Measurements from ENCODE around the gene DDN. TPM values are rescaled to one million over a fixed set of nuclear protein-coding genes. Genes with fewer than 3 reads are reported as not detected.

Gene DDN
- total RNA-seq, 1 experiment from 2014 or later: 3.5 TPM

DNA sequence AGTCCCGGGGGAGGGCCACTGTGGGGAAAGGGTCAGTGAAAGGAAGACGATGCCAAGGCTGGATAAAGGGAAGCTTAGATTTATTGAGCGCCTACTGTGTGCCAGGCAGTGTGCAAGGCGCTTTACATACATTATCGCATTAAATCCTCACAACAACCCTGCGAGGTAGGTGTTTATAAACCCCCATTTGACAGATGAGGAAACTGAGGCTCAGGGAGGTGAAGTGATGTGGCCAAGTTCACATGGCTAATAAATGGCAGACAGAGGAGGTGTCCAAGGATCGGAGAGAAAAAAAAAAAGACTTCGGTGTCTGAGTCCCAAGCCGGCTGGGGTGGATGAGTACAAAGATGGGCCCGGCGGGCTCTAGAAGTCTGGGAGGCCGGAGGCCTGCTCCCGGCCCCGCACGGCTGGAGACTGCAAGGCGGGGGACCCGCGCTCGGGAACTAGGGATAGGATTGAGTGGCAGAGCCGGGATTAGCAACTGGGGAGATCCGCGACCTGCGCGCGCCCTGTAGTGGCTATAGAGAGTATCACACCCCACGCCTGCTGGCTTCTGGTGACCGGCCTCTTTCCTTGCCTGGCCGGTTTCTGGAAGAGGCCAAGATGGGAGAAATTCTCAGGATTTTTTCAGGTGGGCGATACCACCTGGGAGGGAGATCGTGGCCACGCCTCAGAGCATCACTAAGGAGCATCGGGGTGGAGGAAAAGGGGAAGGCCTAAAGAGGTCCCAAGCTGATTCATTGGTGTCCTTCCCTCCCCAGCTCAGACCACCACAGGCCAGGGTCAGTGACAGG is 3.9 kb downstream of the DDN start:
- Histone ChIP-seq H3K27me3 (ENCODE audit: low read length) (no peaks in the 10 kb centered on the region), H3K79me2 (ENCODE audit: low read length) (no peaks in the 10 kb centered on the region), H3K4me2 (ENCODE audit: low read length) (peak overlapping the region; percentile 85), H3K27ac (ENCODE audit: low read length) (no peak overlapping the region), H3K4me1 (ENCODE audit: insufficient read depth, low read length) (peaks cover 20% of the 10 kb centered on the region), H3F3A (ENCODE audit: low read length, unreplicated experiment) (no peaks in the 10 kb centered on the region), H4K20me1 (ENCODE audit: low read length) (no peaks in the 10 kb centered on the region), H3K9me3 (ENCODE audit: low read length) (no peaks in the 10 kb centered on the region), H2AFZ (ENCODE audit: low read length) (peak overlapping the region; percentile 81), H3K9ac (ENCODE audit: low read length) (no peak overlapping the region), H3K36me3 (ENCODE audit: low read depth, low read length) (no peaks in the 10 kb centered on the region), H3K9me2 (replicated peaks; ENCODE audit: low read length) (no peaks in the 10 kb centered on the region), H3K4me3 (ENCODE audit: low read length) (peak overlapping the region; percentile 54; the same call in 1 of the 2 replicates)
- BruUV-seq (replicated peaks): no TSS peak
- ATAC-seq: peak; percentile 54
- intact Hi-C loops (cut with micrococcal nuclease): loop anchor here (1.0 to 5.0 kb wide), 2 partner anchors 30 to 63 kb away; no protein-coding TSS in a partner anchor
- POLR2A ChIA-PET (ENCODE audit: unreplicated experiment): no interaction called here
- CTCF ChIA-PET: interaction anchor here (0.6 kb wide), 1 partner anchor 15 kb away, joined by 4 read pairs; no protein-coding TSS in a partner anchor
- TF ChIP-seq CTCF (conservative IDR thresholded peaks at IDR 0.05; ENCODE audit: low read depth, low read length) (peak; percentile 78), EZH2phosphoT487 (IDR thresholded peaks at IDR 0.05; ENCODE audit: borderline replicate concordance, low read length) (no peak)
- peak; percentile 87 for DNase-seq

DNA sequence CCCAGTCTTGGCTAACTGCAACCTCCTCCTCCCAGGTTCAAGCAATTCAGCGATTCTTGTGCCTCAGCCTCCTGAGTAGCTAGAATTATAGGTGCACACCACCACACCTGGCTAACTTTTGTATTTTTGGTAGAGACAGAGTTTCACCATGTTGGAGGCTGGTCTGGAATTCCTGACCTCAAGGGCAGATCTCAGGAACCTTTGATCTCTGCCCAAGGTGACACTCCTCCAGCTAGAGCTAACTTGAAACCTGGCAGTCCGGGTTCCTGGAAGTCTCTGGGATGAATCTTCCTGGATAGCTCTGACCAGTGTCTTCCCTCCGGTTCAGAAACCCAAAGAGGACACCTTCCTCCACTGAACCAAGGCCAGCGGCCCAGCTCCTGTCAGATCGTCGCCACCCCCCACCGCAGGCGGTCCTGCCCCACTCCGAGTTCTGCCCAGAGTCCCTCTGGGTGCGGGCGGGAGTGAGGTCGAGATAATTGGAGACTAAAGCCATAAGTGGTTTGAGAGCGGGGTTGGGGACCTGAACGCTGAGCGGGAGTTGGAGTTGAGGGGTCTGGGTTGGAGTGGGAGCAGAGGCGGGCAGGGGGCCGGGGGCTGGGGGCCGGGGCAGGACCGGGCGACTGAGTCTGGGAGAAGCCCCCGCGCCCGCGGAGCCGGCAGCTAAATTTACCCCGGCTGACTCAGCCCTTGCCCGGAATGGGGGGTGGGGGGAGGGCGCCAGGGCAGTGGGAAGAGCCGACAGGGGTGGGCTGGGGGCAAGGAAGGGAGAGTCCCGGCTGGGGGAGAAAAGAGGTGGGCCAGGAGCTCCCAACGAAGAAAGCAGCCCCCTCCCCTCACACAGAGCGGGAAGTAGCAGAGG is 4.7 kb downstream of the DDN start:
- POLR2A ChIA-PET (ENCODE audit: unreplicated experiment): no interaction called here
- Histone ChIP-seq H3K4me3 (ENCODE audit: low read length) (no peak overlapping the region), H3K79me2 (ENCODE audit: low read length) (no peaks in the 10 kb centered on the region), H3K4me2 (ENCODE audit: low read length) (no peak overlapping the region), H2AFZ (ENCODE audit: low read length) (no peak overlapping the region), H3K9me2 (replicated peaks; ENCODE audit: low read length) (no peaks in the 10 kb centered on the region), H3K4me1 (ENCODE audit: insufficient read depth, low read length) (peaks cover 11% of the 10 kb centered on the region), H3K9ac (ENCODE audit: low read length) (no peak overlapping the region), H3K9me3 (ENCODE audit: low read length) (no peaks in the 10 kb centered on the region), H3K27me3 (ENCODE audit: low read length) (no peaks in the 10 kb centered on the region), H4K20me1 (ENCODE audit: low read length) (no peaks in the 10 kb centered on the region), H3K27ac (ENCODE audit: low read length) (no peak overlapping the region), H3F3A (ENCODE audit: low read length, unreplicated experiment) (no peaks in the 10 kb centered on the region), H3K36me3 (ENCODE audit: low read depth, low read length) (no peaks in the 10 kb centered on the region)
- intact Hi-C loops (cut with micrococcal nuclease): loop anchor here (1.0 to 5.0 kb wide), 2 partner anchors 29 to 62 kb away; no protein-coding TSS in a partner anchor
- DNase-seq: no peak
- CTCF ChIA-PET: interaction anchor here (0.6 to 0.9 kb wide), 3 partner anchors 14 to 125 kb away, joined by 3 to 6 read pairs (median 4); no protein-coding TSS in a partner anchor
- TF ChIP-seq EZH2phosphoT487 (IDR thresholded peaks at IDR 0.05; ENCODE audit: borderline replicate concordance, low read length) (no peak), CTCF (conservative IDR thresholded peaks at IDR 0.05; ENCODE audit: low read depth, low read length) (no peak), EZH2 (IDR thresholded peaks at IDR 0.05; ENCODE audit: low read length, unreplicated experiment) (no peak)
- no peak for ATAC-seq
- BruUV-seq (replicated peaks): no TSS peak

All from PC-3 (cell line).